A673 (cell line): ENCODE results near the gene CERS6. TPM values are rescaled to one million over a fixed set of nuclear protein-coding genes. Genes with fewer than 3 reads are reported as not detected.

Source experiments
- BruUV-seq: library from RNA; stranded (reverse); fragments of 400-500 nt; replicated peaks from 2 replicates; lab custom pipeline; 2021; lab: Mats Ljungman, UMichigan
- CTCF ChIA-PET: fragments of 300-600 bp; sonication (Branson Sonifier 250); formaldehyde crosslinking; loops from one replicate; lab custom pipeline; 2022; ENCODE audit warnings: antibody characterized with exemption; lab: Charles Lee
- POLR2A ChIA-PET: fragments of 300-600 bp; sonication (Branson Sonifier 250); formaldehyde crosslinking; loops from one replicate; lab custom pipeline; 2022; ENCODE audit warnings: antibody characterized with exemption; ENCODE audit not compliant: low non-redundant PET; lab: Charles Lee
- DNase-seq: peaks from one replicate; pipeline ENCODE4 v3.0.0-alpha.2; 2015; ENCODE audit warnings: low spot score
- H3K27ac ChIP-seq: fragments of 200-600 bp; sonication (generic); 2 replicates; pipeline ENCODE4 v1.5.1; 2016; ENCODE audit warnings: mixed run types, low read depth, mild to moderate bottlenecking, mixed read lengths, antibody characterized with exemption, low read length; ENCODE audit not compliant: poor library complexity, severe bottlenecking
- H3K27me3 ChIP-seq: fragments of 200-600 bp; sonication (generic); replicated peaks from 2 replicates; pipeline ENCODE4 v1.6.1; 2017; ENCODE audit warnings: mixed run types, low read depth, mild to moderate bottlenecking, mixed read lengths, antibody characterized with exemption, low read length; ENCODE audit not compliant: insufficient read depth, poor library complexity
- H3K36me3 ChIP-seq: fragments of 200-600 bp; sonication (generic); 2 replicates; pipeline ENCODE4 v1.6.1; 2016; ENCODE audit warnings: mixed run types, mild to moderate bottlenecking, mixed read lengths, antibody characterized with exemption, low read length; ENCODE audit not compliant: insufficient read depth, poor library complexity, severe bottlenecking
- H3K4me1 ChIP-seq: fragments of 200-600 bp; sonication (generic); 2 replicates; pipeline ENCODE4 v1.6.1; 2017; ENCODE audit warnings: mixed run types, mild to moderate bottlenecking, mixed read lengths, antibody characterized with exemption, low read length; ENCODE audit not compliant: insufficient read depth, poor library complexity, severe bottlenecking
- H3K4me3 ChIP-seq: fragments of 200-600 bp; sonication (generic); 2 replicates; pipeline ENCODE4 v1.5.1; 2016; ENCODE audit warnings: low read depth, mixed run types, mild to moderate bottlenecking, mixed read lengths, low read length; ENCODE audit not compliant: poor library complexity, severe bottlenecking
- H3K9me3 ChIP-seq: fragments of 200-600 bp; sonication (generic); 2 replicates; pipeline ENCODE4 v1.6.1; 2016; ENCODE audit warnings: mixed run types, low read depth, mild to moderate bottlenecking, mixed read lengths, antibody characterized with exemption, low read length; ENCODE audit not compliant: poor library complexity, severe bottlenecking
- EZH2 ChIP-seq: fragments of 200-600 bp; sonication (generic); IDR thresholded peaks from 2 replicates; pipeline ENCODE4 v1.6.1; 2017; ENCODE audit warnings: borderline replicate concordance, low read depth, mild to moderate bottlenecking, mixed read lengths, antibody characterized with exemption, low read length; ENCODE audit not compliant: poor library complexity, severe bottlenecking
- intact Hi-C: fragments of 100-400 bp; cut with micrococcal nuclease; formaldehyde crosslinking; loops from one replicate; pipeline ENCODE4 v1.10.0; 2022; ENCODE audit not compliant: unreplicated experiment
- total RNA-seq: library from RNA; stranded (reverse); gene quantifications from 2 replicates; pipeline ENCODE4 v1.2.3, GENCODE V29; 2021
- TF ChIP-seq, protein P1 (sequence below): fragments of 300-800, 200-600 bp; sonication (generic); conservative IDR thresholded peaks from 2 replicates; pipeline ENCODE4 v1.5.1; 2017; ENCODE audit warnings: low read depth, mild to moderate bottlenecking, antibody characterized with exemption, low read length, moderate library complexity, mixed read lengths

The CERS6 gene
- total RNA-seq, 1 experiment from 2014 or later, result 12.4 TPM

- no TSS peak for BruUV-seq
- CTCF ChIA-PET, result no interaction called here
- intact Hi-C loops, result no loop called here
- Histone ChIP-seq H3K4me3 (no peak overlapping the region), H3K27ac (no peak overlapping the region), H3K36me3 (no peaks in the 10 kb centered on the region), H3K27me3 (no peaks in the 10 kb centered on the region), H3K9me3 (no peaks in the 10 kb centered on the region), H3K4me1 (no peaks in the 10 kb centered on the region)
- TF ChIP-seq, protein P1, sequence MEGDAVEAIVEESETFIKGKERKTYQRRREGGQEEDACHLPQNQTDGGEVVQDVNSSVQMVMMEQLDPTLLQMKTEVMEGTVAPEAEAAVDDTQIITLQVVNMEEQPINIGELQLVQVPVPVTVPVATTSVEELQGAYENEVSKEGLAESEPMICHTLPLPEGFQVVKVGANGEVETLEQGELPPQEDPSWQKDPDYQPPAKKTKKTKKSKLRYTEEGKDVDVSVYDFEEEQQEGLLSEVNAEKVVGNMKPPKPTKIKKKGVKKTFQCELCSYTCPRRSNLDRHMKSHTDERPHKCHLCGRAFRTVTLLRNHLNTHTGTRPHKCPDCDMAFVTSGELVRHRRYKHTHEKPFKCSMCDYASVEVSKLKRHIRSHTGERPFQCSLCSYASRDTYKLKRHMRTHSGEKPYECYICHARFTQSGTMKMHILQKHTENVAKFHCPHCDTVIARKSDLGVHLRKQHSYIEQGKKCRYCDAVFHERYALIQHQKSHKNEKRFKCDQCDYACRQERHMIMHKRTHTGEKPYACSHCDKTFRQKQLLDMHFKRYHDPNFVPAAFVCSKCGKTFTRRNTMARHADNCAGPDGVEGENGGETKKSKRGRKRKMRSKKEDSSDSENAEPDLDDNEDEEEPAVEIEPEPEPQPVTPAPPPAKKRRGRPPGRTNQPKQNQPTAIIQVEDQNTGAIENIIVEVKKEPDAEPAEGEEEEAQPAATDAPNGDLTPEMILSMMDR, result no peak
- no peak for TF ChIP-seq EZH2
- POLR2A ChIA-PET, result no interaction called here
- no peak for DNase-seq
Measured at GRCh38 chr2:168592181-168592831, 136.2 kb downstream of the CERS6 start.

DNA sequence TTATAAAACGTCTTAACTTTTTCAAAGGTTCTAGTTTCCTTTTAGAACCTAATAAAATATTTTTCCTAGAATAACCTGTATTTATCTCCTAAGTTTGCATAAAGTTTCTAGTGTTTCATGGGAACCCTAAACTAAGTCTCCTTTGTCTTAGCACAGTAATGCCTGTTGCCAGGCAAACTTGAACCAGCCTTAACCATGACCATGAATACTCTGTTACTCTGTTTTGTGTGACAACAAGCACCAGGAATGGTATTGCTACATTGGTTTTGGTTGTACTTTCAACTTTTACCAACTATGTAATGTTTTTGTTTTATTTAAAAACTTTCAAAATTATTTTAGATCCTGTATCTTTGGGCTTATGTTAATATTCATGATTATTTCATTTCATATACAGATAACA lies 137.6 kb downstream of the CERS6 start:
- Histone ChIP-seq H3K27ac (no peak overlapping the region), H3K27me3 (no peaks in the 10 kb centered on the region), H3K4me1 (no peaks in the 10 kb centered on the region), H3K4me3 (no peak overlapping the region), H3K9me3 (no peaks in the 10 kb centered on the region), H3K36me3 (no peaks in the 10 kb centered on the region)
- ChIA-PET CTCF (no interaction called here), POLR2A (no interaction called here)
- DNase-seq, result no peak
- BruUV-seq, result no TSS peak
- intact Hi-C loops, result no loop called here
- no peak for TF ChIP-seq EZH2
- TF ChIP-seq, protein P1, result no peak

DNA sequence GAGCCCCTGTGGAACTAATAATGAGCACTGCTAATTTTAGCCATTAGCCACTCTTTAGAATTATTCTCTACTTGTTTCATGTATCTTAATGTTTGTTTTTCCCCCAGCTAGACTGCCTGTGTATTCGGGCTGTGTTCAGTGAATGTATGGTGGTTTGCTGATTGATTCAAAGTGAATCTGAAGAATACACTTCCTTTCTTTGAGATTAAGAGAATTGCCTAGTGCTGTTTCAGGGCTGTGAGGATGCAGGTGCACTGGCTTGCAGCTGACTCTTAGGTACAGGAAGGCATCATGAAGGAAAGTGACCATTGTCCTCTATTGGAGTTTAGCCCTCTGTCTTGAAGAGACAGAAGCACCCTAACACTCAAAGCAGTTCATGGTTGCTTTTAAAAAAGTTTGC lies 138.7 kb downstream of the CERS6 start:
- no TSS peak for BruUV-seq
- Histone ChIP-seq H3K27ac (no peak overlapping the region), H3K4me1 (no peaks in the 10 kb centered on the region), H3K4me3 (no peak overlapping the region), H3K9me3 (no peaks in the 10 kb centered on the region), H3K27me3 (no peaks in the 10 kb centered on the region), H3K36me3 (no peaks in the 10 kb centered on the region)
- CTCF ChIA-PET, result no interaction called here
- DNase-seq, result no peak
- TF ChIP-seq EZH2, result no peak
- TF ChIP-seq, protein P1, result no peak
- POLR2A ChIA-PET, result no interaction called here
- intact Hi-C loops, result no loop called here
